Ramos (cell line): ENCODE data around the gene ZNF552.

Source experiments
- in situ Hi-C: fragments of 300-500 bp; cut with MboI; formaldehyde crosslinking; loops from one replicate; pipeline ENCODE4 v1.14.3; 2022; ENCODE audit warnings: low sequenced_read_pairs; ENCODE audit not compliant: unreplicated experiment

ZNF552 gene

GRCh38 chr19:57779220-57779845 lies 35.4 kb downstream of the ZNF552 start:
- in situ Hi-C loops = no loop called here

- in situ Hi-C loops = no loop called here
Observed at GRCh38 chr19:57778336-57778735, 36.4 kb downstream of the ZNF552 start.

DNA sequence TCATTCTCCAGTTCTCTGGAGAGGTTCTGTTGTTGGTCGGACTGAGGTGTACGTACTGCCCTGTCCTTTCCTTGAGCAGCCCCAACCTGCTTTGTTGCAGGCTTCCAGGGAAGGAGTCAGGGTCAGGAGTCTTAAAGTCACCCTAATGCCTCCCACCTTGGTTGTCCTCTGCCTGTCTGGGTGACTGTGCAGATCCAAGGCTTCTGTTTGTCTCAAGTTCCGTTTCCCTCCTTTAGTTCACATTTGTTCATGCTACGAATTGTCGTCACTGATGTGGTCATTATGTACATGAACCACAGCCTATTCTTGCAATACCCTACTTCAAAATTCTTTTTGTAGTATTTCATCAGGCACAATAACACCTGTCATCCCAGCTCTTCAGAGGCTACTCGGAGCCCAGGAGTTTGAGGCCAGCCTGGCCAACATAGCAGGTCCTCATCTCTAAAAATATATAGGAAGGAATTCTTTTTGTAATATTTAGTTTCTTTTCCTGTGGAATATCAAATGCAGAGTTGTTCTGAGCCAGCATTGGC lies 37.9 kb downstream of the ZNF552 start:
- in situ Hi-C loops = no loop called here

DNA sequence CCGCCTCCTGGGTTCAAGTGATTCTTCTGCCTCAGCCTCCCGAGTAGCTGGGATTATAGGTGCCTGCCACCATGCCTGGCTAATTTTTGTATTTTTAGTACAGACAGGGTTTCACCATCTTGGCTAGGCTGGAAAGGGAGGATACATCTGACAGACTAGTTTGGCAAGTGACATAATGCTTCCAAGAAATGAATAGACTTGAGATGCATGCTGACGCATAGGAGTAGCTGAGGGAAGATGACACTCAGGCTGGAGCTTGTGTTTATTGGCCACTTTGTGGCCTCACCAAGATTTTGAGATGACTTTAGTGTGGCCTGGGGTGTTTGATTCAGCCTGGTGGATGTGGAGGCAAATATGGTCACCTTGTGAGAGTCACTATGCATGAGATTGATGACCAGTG lies 41.2 kb downstream of the ZNF552 start:
- in situ Hi-C loops = no loop called here

DNA sequence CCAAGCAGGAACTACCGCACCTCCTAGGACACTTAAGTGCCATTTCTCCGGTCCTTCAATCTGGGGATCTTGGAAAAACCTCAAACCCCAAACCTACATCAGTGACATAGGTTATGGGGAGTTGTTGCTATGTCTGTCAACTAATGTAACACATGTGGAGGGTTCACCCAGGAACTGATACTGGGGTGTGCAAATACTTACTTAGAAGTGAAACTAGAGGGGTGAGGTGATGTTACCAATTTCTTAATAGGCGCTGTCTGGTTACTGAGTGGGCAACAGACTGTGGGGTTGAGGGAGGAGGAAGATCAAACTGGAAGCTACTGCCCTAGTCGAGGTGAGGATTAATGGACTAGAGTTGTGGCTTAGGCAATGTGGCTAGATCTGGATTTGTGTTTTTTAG lies 43.3 kb downstream of the ZNF552 start:
- in situ Hi-C loops = no loop called here

GRCh38 chr19:57769345-57770131 lies 45.2 kb downstream of the ZNF552 start, which contains the start of gene ZNF586:
Gene ZNF586, plus strand, starts transcription at chr19:57769676. Its CDS starts 167 bp downstream, at chr19:57769843.
- in situ Hi-C loops = no loop called here

GRCh38 chr19:57759096-57759495 lies 55.6 kb downstream of the ZNF552 start:
- in situ Hi-C loops = no loop called here

DNA sequence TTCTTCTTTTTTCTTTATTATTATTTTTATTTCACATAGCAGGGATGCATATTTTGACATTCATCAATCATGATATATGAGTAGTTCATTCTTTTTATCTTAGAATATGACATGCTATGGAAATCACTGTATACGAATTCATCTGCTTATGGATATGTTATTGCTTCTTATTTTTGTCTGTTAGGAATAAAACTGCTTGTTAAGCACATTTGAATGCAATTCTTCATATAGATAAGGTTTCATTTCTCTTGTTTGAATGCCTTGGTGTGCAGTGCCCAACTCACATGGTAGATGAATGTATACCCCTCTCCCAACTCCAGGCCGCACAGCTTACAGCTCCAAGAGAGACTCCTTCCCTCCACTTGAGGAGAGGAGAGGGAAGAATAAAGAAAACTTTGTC lies 56.8 kb downstream of the ZNF552 start:
- in situ Hi-C loops = no loop called here
